HG02588 (cell line): Measurements from ENCODE around the gene SAMD9L.
A peak's percentile ranks its signal among the peaks of the same experiment; 100 is the strongest.

Experiments
- ATAC-seq: cut with Tn5 transposase; IDR thresholded peaks from one replicate; pipeline ENCODE4 v1.9.1; 2021; ENCODE audit warnings: mild to moderate bottlenecking, moderate library complexity; ENCODE audit not compliant: unreplicated experiment

Gene SAMD9L

DNA sequence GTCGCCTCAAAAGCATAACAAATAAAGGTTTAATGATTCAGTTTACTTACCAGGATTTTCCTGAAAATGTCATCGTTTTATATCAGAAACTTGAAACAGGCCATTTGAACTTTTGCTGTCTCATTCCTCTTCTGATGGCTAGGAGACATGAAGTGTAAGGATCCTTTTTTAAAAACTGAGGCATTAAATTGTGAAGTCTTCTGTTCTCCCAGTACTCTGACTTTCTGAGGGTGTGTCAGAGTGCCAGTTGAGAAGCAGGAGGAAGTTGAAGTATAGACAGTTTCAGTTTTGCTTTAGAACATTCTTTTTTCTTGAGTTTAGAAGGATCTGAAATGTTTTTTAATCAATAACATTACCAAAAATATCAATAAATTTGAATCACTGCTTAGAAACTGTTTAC is at the start of gene SAMD9L:
TSS of gene SAMD9L (minus strand) at position 242 of the 400 bp plus-strand sequence. CDS start 12,414 bp downstream, outside the sequence.
- ATAC-seq, result peak; percentile 64

DNA sequence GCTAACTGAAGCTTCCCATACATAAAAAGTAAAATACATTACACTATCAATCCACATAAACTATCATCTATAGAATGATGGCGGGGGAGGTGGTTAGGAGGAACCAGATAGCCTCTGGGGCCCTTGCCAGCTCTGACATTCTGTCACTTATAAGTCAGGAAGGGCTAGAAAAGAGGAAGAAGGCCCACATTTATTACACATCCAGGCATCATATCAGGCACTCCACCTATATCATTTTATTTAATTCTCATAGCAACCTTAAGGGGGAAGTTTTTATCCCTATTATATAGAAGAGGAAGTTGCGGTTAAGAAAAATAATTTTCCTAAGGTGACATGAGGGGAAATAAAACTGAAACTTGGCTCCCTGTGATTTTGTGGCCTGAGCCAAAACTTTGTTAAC is 48.2 kb upstream of the SAMD9L start:
- no peak for ATAC-seq

DNA sequence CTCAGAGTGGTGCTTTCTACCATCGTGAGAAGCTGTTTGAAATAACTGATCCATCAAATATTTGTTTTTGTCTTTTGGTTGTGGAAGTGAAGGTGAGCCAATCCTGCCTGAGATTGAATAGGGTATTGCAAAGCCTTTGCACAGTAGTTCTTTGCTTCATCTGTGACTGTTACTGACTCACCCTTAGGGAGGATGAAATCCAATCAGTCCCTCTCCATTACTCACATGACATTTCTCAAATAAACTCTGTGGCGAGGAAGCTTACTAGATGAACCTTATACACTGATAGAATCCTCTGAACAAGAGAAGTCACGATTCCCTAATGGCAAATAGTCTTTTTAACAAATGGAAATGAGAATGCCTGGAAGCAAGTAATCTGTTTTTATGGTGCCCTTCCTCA is 46.2 kb upstream of the SAMD9L start:
- ATAC-seq, result no peak

DNA sequence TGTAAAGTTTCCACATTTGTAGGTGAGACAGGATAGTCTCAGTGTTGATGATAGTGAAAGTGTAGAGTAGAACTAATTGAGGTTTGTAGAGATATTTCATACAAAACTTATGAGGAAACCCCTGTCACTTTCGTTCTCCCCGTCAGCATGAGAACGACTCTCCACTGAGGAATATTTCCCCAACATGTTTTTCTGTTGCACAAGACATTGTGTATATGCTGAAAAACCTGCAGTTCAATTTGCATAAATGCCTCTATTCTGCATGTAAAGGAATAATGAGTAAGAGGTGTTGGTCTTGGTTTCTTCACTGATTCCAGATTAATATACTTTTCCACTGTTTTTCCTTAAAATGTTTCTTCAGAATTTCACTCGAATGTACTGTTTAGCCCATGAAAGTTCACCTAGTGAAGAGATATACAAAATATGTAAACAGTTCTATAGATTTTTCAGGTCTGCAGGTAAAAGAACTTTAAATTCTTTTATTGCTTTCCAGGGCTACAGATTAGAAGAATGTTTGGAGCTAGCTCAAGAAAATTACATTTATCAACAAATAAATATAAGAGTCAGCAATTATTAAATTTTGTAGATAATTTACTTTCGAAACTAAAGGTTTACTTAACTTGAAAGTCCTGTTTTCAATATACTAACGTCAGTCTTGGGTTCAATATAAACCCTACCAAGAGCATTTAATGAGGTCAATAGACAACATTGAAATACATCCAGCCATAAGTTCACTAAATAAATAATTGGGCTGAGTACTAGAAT is 40.9 kb upstream of the SAMD9L start:
- ATAC-seq, result no peak

DNA sequence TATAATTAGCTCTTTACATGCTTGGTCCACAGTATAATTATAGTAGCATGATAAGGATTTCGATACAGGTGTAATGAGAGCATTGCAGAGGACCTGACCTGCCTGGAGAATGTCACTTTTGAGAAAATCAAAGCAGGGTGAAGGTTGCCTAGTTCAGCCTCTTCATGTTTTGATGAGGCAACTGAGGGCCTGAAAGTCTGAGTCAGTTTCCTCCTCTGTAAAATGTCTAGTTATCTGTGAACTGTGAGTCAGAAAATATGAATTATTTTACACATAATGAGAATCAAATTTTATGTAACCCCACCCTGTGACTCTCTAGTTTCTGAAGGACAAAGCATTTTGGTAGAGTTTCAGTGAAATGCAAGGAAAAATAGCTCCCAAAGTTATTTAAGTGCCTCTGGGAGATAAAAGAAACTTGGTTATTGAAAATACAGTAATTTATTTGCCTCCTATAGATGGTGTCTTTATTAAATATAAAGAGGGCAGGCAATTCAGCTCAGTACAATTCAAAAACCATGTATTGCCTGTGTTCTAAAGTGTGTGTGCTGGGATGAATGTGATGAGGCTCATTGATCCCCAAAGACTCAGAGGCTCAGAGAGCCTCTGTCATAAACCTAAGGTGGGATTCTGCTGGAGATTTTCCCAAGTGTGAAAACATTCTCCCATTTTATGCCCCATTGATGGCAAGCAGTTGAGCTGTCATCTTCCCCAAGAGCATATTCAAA is 37.3 kb upstream of the SAMD9L start:
- no peak for ATAC-seq

DNA sequence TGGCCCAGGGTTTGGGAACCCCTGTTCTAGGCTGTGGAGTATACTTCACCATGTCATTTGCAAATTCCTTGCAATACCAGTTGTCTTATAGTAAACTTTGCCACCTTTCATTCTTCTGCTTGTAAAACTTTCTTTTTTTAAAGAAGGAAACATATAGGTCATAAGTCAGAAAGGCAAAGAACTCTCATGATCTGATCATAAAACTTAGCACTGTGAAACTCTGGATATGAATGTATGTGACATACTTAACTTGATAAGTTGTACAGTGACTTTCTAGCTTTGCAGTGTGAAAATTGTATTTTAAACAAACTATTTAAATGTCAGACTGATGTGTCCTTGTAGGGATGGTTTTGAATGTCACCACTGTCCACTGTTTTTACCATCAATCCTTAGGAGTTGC is 31.0 kb upstream of the SAMD9L start:
- ATAC-seq, result no peak

DNA sequence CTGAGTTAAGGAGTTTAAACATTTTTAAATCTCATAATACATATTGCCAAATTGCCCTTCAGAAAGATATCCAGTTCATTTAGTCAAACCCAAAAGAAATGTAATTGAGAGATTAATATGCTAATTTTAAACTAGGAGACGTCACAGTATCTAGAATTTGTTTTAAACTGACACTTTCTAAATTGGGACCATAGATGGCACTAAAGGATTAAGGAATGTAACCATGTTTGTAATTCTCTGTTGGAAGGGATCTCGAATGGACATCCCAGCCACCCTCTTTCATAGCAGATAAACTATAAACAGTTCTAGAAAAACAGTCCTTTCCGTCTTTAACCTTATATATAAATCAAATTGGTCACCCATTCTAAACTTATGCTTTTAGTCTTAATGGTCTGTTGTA is 30.0 kb upstream of the SAMD9L start:
- ATAC-seq, result no peak

DNA sequence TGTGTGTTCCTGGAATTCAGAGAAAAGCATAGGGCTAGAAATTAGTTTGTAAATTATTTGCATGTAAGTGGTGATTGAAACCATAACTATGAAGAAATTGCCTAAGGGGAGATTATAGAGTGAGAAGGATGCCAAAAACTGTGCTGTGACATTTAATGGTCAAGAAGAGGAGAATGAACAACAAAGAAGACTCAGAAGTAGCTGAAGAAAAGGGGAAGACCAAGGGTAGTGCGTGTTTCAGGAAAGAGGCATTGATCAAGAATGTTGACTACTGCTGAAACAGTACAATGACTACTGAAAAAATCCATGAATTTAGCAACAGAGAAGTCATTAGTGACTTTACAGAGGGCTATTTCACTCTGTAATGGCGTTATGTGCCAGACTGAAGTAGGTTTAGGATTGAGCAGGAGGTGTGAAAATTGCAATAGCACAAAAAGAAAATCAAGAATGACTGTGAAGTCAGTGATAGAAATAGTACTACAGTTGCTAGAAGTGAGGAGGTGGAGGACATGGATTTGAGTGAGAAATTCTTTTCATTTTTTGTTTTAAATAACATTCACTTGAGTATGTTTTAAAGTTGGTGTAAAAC is 28.9 kb upstream of the SAMD9L start:
- ATAC-seq, result no peak

DNA sequence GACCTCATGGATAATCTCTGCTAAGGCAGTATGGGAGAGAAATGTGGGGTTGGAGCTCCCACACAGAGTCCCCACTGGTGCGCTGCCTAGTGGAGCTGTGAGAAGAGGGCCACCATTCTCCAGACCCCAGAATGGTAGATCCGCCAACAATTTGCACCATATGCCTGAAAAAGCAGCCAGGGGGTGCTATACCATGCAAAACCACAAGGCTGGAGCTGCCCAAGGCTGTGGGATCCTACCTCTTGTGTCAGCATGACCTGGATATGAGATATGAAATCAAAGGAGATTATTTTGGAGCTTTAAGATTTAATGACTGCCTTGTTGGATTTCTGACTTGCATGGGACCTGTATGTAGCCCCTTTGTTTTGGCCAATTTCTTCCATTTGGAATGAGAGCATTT is 27.0 kb upstream of the SAMD9L start:
- ATAC-seq, result no peak

DNA sequence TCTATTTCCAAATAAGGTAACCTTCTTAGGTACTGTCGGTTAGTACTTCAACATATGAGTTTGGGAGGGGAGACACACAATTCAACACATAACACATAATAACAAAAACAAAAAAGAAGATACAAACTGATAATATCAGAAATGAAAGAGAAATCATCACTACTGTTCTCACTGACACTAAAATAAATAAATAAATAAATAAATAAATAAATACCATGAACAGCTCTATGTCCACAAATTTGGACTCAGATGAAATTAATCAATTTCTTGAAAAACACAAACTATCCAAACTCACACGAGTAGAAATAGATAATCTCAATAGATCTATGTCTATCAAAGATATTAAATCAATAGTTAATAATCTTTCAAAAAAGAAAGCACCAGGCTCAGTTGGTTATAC is 24.5 kb upstream of the SAMD9L start:
- no peak for ATAC-seq

DNA sequence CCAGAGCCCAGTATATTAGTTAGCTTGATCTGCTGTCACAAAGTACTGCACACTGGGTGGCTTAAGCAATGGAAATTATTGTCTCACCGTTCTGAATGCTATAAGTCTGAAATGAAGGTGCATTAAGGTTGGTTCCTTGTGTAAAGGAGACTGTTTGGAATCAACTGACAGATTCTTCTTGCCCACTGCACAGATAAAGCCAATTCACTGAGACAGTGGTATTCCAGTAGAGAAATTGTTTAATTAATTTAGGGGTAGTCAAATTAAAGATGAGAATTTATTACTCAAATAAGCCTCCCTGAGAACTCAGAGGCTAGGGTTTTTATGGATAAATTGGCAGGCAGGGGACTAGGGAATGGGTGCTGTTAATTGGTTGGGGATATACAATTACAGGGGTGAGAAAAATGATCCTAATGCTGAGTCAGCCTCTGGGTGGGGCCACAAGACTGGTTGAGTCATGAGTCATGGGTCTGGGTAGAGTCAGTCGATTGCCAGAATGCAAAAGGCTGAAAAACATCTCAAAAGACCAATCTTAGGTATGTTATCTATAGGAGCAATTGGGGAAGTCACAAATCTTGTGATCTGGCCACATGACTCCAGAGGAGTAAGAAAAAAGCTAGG is 23.5 kb upstream of the SAMD9L start:
- no peak for ATAC-seq

DNA sequence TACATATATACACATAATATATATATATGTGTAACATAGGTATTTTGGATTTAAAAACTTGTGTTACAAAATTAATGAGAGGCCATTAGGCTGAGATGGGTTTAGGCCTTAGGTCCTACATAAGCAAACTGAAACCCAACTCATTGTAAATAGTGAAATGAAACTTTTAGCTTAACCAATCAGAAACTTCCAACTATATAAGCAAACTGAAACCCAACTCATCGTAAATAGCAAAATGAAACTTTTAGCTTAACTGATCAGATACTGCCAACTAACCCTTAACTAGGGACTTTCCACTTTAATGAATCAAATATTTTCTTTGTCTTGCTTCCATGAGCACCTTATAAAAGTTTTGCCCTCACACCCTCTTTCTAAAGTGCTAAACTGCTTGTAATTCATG is 17.3 kb upstream of the SAMD9L start:
- peak; percentile 97 for ATAC-seq

DNA sequence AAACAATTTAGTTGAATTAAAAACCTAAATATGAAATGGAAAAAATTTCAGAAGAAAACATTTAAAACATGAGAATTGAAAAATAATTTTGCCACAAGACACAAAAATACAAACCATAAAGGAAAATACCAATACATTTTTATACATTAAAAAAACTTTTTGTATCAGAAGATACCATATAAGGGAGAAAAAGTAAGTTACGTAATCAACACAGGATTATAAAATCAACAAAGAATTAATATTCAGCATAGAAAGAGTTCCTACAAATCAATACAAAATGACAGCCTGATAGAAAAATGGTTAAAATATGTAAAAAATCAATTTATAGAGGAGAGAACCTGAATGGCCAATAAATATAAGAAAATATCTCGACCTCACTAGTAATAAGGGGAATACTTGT is 16.6 kb upstream of the SAMD9L start:
- ATAC-seq, result no peak

DNA sequence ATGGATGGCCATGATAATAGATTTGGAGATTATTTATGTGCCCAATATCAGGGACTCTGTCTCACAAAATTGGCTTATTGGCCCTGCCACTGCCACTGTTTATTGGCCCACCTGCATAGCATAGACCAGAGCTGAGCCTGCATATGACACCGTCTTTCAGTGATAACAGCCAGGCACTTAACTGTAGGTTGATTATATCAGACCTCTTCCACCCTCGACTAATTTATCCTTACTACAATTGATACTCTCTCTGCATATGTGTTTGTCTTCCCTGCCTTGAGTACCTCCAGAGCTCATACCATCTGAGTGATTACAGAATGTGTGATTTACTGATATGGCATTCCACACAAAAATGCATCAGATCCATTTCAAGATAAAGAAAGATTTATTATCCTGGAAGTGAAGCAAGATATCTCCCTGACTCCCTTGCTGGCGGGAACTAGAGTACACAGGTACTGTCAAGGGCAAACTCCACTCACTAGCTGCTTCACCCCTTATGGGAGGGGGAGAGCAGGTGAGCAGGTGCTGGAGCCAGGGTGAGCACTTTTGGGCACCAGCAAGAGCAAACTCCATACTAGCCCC is 13.1 kb upstream of the SAMD9L start:
- ATAC-seq, result no peak

DNA sequence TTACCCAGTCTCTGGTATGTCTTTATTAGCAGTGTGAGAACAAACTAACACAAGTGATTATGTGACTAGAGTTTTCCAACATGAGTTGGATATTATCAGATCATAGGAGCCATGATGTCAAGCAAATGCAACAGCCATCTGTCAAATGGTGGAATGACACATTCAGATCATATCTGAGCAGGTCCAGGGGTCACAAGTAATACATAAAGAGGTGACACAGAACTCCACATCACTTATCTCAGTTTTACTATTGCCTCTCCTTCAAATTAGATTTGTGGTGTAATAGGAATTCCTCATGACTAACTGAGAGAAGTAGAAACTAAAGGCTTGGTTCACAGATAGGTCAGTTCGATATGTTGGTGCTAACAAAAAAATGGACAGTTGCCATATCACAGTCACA is 12.2 kb upstream of the SAMD9L start:
- no peak for ATAC-seq

DNA sequence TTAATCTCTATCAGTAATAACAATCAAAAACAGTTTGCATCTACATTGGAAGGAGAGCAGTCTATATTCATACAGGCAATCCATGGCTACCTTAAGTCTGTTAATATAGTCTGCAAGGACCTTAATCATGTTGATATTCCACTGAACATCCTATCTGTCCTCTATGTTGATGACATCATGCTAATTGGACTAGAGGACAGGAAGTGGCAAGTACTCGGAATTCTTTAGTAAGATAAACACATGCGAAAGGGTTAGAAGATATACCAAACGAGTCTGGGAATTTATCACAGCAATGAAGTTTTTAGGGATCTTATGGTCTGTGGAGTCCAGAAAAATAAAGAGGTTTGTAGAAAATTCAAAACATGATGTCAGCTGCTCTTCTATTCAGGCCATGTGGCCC is 11.3 kb upstream of the SAMD9L start:
- ATAC-seq, result no peak

DNA sequence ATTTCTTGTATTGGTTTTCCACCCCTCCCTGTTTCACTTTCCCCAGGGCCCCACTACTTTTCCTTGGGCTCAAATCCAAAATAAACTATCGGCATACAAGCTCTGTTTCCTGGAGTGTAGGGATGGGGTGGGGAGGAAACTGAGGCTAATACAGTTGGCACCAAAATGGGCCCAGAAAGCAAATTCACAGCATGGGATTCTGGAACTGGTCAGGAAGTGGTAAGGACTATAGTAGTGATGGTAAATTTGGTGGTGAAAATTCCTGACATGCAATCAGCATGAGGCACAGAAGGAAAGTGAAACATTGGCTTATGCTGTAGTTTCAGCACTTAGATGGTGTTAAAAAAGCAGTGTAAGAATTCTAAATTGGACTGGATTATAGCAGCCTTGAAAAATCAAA is 8.7 kb upstream of the SAMD9L start:
- no peak for ATAC-seq

DNA sequence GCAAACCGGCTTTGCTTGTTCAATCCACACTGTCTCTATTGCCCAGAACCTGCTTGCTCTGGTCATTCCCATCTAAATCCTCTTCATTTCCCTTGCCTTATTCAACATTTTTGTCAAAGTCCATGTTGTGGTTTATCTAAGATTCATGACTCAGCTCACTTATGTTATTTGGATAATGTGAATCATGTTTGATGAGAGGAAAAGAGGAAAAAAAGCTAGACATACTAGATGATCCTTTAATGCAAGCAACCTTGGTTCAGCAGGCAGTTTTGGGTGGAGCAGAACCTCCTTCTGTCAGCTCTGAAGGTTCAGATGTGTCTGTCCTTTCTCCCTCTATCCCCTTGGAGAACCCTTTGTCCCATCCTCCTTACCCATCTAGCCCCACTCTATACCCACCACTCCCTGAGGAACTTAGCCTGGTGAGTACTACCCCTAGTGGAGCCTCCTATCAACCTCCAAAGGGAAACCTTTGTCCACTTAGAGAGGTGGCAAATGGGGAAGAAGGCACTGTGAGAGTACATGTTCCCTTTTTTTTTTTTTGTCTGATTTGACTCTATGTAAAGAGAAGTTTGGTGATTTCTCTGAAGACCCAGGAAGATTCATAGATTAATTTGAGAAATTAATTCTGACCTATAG is 2.1 kb upstream of the SAMD9L start:
- ATAC-seq, result no peak

DNA sequence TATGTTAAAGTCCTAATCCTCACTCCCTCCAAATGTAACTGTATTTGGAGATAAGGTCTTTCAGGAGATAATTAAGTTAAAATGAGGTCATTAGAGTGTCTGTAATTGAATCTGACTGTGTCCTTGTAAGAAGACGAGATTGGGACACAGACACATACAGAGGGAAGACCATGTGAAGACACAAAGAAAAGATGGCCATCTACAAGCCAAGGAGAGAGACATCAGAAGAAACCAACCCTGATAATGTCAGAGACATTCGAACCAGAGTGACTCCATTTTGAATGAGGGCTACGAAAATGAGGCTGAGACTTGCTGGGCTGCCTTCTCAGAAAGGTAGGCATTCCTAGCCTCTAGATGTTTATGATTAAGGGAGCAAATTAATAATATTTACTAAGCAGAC is 542 bp upstream of the SAMD9L start:
- ATAC-seq, result no peak

DNA sequence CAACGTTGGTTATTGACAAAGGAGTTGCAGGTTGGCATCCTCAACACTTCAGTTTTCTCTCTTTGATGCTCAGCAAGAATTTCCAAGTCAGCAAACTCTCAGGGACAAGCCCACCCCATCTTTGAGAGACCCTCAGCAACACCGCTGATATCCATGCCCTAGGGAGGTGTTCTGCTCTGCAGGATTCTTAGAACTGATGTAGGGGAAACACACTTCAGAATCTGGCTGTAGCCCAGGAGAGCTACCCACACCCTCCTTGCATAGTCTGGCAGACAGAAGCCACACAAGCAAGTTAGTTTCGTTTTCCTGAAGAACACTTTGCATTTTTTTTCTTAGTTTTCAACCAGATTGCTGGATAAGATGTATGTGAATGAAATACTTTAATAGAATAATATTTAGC is 822 bp downstream of the SAMD9L start:
- ATAC-seq, result peak; percentile 79
